OCI-LY3 (cell line): Measurements from ENCODE around the gene SCAMP3.
"Not testable (repeated sequence)": the region's sequence is repeated elsewhere in the genome, so short reads cannot be mapped to it uniquely, and the experiment has no call there.

ENCODE experiments used
- CTCF ChIP-seq: fragments of 200-600, 300-600 bp; sonication (generic); IDR thresholded peaks from 2 replicates; pipeline ENCODE4 v1.5.1; 2014; ENCODE audit warnings: antibody characterized with exemption, low read length, low read depth
- EZH2phosphoT487 ChIP-seq: fragments of 200-600 bp; shearing (Covaris generic); IDR thresholded peaks from 2 replicates; pipeline ENCODE4 v1.6.1; 2018; ENCODE audit warnings: antibody characterized with exemption, mixed run types, low read depth

GRCh38 chr1:155291006-155291405 is 28.8 kb upstream of the SCAMP3 start:
- TF ChIP-seq CTCF, EZH2phosphoT487: not testable (repeated sequence)
